Fibroblast of villous mesenchyme (primary cell): Measurements from ENCODE around the gene HDAC10. TPM values are rescaled to one million over a fixed set of nuclear protein-coding genes. Genes with fewer than 3 reads are reported as not detected.

ENCODE experiments used
- DNase-seq: peaks from one replicate; pipeline ENCODE4 v3.0.0-alpha.2; 2010; ENCODE audit warnings: low read depth
- H3K4me3 ChIP-seq: 2 replicates; pipeline ENCODE4 v1.5.1; 2011; ENCODE audit warnings: low read depth, mild to moderate bottlenecking, low read length
- total RNA-seq: library from RNA; depleted of rRNA; stranded (reverse); fragments of >200 nt; gene quantifications from 2 replicates; pipeline ENCODE4 v1.2.3, GENCODE V29; 2012
- TF ChIP-seq, protein P1 (sequence below): IDR thresholded peaks from 2 replicates; pipeline ENCODE4 v1.5.1; 2012; ENCODE audit warnings: low read depth, mild to moderate bottlenecking, low read length; ENCODE audit not compliant: insufficient read depth

Gene HDAC10
- total RNA-seq, 1 donor: 19.4 TPM

DNA sequence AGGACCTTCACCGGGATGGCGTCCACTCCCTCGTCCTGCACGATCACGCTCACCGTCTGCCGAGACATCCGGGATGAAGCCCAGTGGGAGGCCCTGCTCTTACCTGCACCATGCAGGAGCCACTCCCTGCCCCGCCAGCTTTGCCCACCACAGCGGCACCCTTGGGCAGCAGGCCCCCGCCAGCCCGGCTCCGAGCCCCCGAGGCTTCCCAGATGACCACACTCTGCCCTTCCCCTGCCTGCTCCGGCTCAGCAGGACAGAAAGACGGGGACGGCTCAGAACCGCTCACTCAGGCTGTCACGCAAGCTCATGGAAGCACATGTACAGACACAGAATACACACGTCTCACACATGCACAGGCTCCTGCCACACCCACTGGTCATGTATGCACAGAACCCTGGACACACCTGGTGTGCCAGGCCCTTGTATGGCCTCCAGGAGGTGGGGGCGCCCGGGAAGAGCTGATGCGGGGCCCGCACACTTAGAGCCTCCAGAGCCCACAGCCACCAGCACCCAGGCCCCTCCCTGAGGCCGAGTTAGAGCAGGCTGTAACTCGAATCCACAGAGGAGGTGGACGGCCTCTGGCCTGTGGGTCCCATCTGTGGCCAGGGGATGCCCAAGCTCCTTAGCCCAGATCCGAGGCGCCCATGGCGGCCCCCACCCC, 28.0 kb upstream of the HDAC10 start:
- no peak overlapping the region for H3K4me3 ChIP-seq
- DNase-seq: no peak
- TF ChIP-seq, protein P1, sequence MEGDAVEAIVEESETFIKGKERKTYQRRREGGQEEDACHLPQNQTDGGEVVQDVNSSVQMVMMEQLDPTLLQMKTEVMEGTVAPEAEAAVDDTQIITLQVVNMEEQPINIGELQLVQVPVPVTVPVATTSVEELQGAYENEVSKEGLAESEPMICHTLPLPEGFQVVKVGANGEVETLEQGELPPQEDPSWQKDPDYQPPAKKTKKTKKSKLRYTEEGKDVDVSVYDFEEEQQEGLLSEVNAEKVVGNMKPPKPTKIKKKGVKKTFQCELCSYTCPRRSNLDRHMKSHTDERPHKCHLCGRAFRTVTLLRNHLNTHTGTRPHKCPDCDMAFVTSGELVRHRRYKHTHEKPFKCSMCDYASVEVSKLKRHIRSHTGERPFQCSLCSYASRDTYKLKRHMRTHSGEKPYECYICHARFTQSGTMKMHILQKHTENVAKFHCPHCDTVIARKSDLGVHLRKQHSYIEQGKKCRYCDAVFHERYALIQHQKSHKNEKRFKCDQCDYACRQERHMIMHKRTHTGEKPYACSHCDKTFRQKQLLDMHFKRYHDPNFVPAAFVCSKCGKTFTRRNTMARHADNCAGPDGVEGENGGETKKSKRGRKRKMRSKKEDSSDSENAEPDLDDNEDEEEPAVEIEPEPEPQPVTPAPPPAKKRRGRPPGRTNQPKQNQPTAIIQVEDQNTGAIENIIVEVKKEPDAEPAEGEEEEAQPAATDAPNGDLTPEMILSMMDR: no peak

DNA sequence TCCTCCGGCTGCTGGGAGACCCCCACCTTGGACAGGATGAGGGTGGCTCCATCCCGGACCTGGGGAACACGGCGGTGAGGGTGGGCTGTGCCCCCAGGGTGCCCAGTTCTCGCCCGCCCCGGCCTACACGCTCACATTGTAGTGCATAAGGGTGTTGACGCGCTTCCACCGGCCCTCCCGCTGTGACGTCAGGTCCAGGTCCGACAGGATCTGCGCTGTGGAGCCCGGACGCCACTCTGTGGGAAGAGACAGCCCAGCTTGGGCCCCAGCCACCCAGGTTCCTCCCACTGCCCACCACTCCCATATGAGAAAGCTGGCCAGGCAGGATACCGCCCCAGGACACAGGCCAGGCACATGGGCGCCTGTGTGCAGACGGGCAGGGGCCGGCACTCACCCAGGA, 27.4 kb upstream of the HDAC10 start:
- H3K4me3 ChIP-seq: no peak overlapping the region
- no peak for DNase-seq
- TF ChIP-seq, protein P1: no peak

DNA sequence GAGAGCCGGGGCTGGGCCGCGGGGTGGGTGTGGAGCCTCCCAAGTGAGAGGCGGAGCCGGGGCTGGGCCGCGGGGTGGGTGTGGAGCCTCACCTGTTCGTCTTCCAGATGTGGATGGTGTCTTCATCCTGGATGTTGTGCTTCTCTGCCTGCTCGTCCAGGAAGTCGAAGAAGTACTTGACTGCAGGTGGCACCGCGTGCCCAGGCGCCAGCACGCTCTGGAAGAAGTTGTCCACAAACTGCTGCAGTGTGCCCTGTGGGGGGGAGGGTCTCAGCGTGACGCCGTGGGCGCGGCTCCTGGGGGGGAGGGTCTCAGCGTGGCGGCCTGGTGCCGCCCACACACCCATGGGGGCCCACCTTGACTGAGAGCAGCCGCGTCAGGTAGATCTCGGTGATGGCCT, 26.7 kb upstream of the HDAC10 start:
- TF ChIP-seq, protein P1: no peak
- no peak overlapping the region for H3K4me3 ChIP-seq
- no peak for DNase-seq

DNA sequence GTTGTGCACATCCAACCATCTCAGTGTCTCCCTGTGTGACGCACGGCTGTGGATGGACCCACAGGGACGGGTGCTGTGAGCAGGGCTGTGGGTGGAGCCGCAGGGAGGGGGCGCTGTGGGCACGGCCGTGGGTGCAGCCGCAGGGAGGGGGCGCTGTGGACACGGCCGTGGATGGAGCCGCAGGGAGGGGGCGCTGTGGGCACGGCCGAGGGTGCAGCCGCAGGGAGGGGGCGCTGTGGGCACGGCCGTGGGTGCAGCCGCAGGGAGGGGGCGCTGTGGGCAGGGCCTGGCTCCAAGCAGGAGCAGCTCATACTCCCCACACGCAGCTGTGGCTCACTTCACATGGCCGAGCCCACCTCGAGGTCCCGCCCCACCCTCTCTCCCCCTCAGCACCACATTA, 25.1 kb upstream of the HDAC10 start:
- TF ChIP-seq, protein P1: peak; percentile 52
- peak; percentile 67 for DNase-seq
- H3K4me3 ChIP-seq: no peak overlapping the region

DNA sequence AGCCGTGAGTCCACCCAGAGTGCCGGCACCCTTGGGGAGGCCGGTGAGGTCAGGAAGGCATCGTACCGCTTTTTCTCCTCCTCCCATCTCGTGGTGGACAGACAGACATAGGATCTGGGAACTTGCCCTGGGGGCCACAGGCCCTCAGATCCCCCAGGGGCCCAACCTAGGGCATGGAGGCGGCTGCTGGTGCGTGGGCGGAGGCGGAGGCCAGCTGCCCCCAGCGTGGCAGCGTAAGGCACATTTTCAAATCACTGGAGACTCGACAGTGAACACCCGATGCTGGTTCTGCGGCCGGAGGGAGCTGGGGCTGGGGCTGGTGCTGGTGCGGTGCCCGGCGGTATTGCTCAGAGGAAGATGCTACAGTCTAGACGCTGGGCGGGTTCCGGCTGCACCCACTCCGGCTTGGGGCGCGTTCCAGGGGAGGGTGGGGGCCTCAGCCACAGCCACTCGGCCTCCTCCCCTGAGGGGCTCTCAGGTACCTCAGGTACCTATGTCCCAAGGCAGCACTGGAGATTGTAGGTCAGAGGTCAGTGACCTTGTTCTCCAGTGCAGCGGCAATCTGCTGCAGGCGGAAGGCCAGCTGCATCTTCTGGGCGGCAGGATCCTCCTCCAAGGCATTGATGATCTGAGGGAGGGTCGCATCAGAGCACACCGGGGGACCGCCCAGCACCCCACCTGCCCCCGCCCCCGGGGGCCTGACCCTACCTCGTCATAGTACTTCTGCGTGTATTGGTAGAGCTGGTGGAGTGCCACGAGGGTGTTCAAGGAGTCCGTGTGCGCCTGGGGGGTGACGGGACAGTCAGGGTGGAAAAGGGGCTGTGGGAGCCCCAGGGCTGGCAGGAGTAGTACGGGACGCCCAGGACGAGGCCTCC, 24.4 kb upstream of the HDAC10 start:
- no peak for DNase-seq
- no peak overlapping the region for H3K4me3 ChIP-seq
- TF ChIP-seq, protein P1: no peak

DNA sequence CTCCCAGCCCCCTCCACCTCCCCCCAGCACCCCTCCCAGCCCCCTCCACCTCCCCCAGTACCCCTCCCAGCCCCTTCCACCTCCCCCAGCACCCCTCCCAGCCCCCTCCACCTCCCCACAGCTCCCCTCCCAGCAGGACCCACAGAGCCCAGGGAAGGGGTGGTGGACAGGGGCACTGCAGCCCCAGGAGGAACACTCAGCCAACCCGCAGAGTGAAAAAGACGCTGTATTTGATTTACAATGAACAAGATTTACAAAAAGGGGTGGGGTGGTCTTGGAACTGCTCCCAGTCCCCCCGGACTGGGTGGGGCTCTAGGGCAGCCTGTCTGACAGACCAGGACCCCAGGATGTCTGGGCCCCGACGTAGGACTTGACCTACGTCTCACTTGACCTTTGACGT, 23.7 kb upstream of the HDAC10 start:
- no peak overlapping the region for H3K4me3 ChIP-seq
- no peak for DNase-seq
- TF ChIP-seq, protein P1: no peak
